Nephron (organoid): ENCODE data around the gene BTNL9.
A peak's percentile ranks its signal among the peaks of the same experiment; 100 is the strongest.

Source experiments
- H3K27ac Mint-ChIP-seq, 3 experiments: 2 replicates each; pipeline ENCODE4 v1.8.0; 2020; ENCODE audit warnings: mixed read lengths in 3 of 3, mild to moderate bottlenecking in 2 of 3, moderate library complexity in 1 of 3
- H3K27me3 Mint-ChIP-seq: 2 replicates; pipeline ENCODE4 v1.8.0; 2021; ENCODE audit warnings: low read depth, mild to moderate bottlenecking, moderate library complexity, mixed read lengths
- H3K36me3 Mint-ChIP-seq: 2 replicates; pipeline ENCODE4 v1.8.0; 2020; ENCODE audit warnings: low read depth, mixed read lengths
- H3K4me1 Mint-ChIP-seq: 2 replicates; pipeline ENCODE4 v1.8.0; 2020; ENCODE audit warnings: mixed read lengths
- H3K4me3 Mint-ChIP-seq, 3 experiments: 2 replicates each; pipeline ENCODE4 v1.8.0; 2020; ENCODE audit warnings: mild to moderate bottlenecking in 3 of 3, mixed read lengths in 3 of 3, moderate library complexity in 2 of 3
- H3K9me3 Mint-ChIP-seq: 2 replicates; pipeline ENCODE4 v1.8.0; 2020; ENCODE audit warnings: mixed read lengths
- CTCF ChIP-seq, 3 experiments: fragments of 200-600 bp; sonication (generic); IDR thresholded peaks; one replicate each; pipeline ENCODE4 v1.5.0; 2021; ENCODE audit warnings: antibody characterized with exemption in 3 of 3; ENCODE audit not compliant: unreplicated experiment in 3 of 3

BTNL9 gene

GRCh38 chr5:181035991-181036815 lies 3.9 kb upstream of the BTNL9 start:
- H3K27me3 Mint-ChIP-seq: peaks cover 30% of the 10 kb centered on the region
- TF ChIP-seq CTCF (IDR thresholded peaks at IDR 0.05; ENCODE audit: unreplicated experiment in 3 of 3): no peak
- H3K4me3 Mint-ChIP-seq: no peak overlapping the region
- no peak overlapping the region for H3K27ac Mint-ChIP-seq
- H3K9me3 Mint-ChIP-seq: peaks cover 4% of the 10 kb centered on the region
- H3K4me1 Mint-ChIP-seq: peaks cover 21% of the 10 kb centered on the region
- H3K36me3 Mint-ChIP-seq: no peaks in the 10 kb centered on the region

- Mint-ChIP-seq H3K4me3 (no peak overlapping the region), H3K9me3 (peaks cover 2% of the 10 kb centered on the region), H3K4me1 (peaks cover 22% of the 10 kb centered on the region), H3K27me3 (peaks cover 27% of the 10 kb centered on the region), H3K27ac (no peak overlapping the region), H3K36me3 (no peaks in the 10 kb centered on the region)
- no peak for TF ChIP-seq CTCF (IDR thresholded peaks at IDR 0.05; ENCODE audit: unreplicated experiment in 3 of 3)
Observed at GRCh38 chr5:181036816-181037364, 3.2 kb upstream of the BTNL9 start.

- Mint-ChIP-seq H3K4me1 (peaks cover 22% of the 10 kb centered on the region), H3K36me3 (no peaks in the 10 kb centered on the region), H3K27me3 (peaks cover 26% of the 10 kb centered on the region), H3K27ac (no peak overlapping the region), H3K9me3 (no peaks in the 10 kb centered on the region), H3K4me3 (no peak overlapping the region)
- no peak for TF ChIP-seq CTCF (IDR thresholded peaks at IDR 0.05; ENCODE audit: unreplicated experiment in 3 of 3)
Observed at GRCh38 chr5:181037365-181037861, 2.7 kb upstream of the BTNL9 start.

- Mint-ChIP-seq H3K27ac (peak overlapping the region; percentile 61 to 90 (median 65)), H3K4me3 (no peak overlapping the region), H3K4me1 (peaks cover 22% of the 10 kb centered on the region), H3K36me3 (no peaks in the 10 kb centered on the region), H3K27me3 (peaks cover 20% of the 10 kb centered on the region), H3K9me3 (no peaks in the 10 kb centered on the region)
- TF ChIP-seq CTCF (IDR thresholded peaks at IDR 0.05; ENCODE audit: unreplicated experiment in 3 of 3): no peak
Observed at GRCh38 chr5:181039471-181039870, 595 bp upstream of the BTNL9 start.

GRCh38 chr5:181040631-181040945 lies 522 bp downstream of the BTNL9 start:
- Mint-ChIP-seq H3K36me3 (no peaks in the 10 kb centered on the region), H3K9me3 (no peaks in the 10 kb centered on the region), H3K27me3 (peaks cover 20% of the 10 kb centered on the region), H3K27ac (peak overlapping the region in 1 of 3 experiments; percentile 40), H3K4me3 (no peak overlapping the region), H3K4me1 (peaks cover 22% of the 10 kb centered on the region)
- TF ChIP-seq CTCF (IDR thresholded peaks at IDR 0.05; ENCODE audit: unreplicated experiment in 3 of 3): no peak
